Hematopoietic multipotent progenitor cell treated with erythropoietin and hydrocortisone succinate and interleukin-3 and kit ligand, for 17 days (in vitro differentiated cells): ENCODE measurements around the gene PSMD9.
"Not testable (repeated sequence)": the region's sequence is repeated elsewhere in the genome, so short reads cannot be mapped to it uniquely, and the experiment has no call there.

Source experiments
- DNase-seq: peaks from one replicate; pipeline ENCODE4 v3.0.0-alpha.2; 2015; ENCODE audit warnings: low spot score

The PSMD9 gene

DNA sequence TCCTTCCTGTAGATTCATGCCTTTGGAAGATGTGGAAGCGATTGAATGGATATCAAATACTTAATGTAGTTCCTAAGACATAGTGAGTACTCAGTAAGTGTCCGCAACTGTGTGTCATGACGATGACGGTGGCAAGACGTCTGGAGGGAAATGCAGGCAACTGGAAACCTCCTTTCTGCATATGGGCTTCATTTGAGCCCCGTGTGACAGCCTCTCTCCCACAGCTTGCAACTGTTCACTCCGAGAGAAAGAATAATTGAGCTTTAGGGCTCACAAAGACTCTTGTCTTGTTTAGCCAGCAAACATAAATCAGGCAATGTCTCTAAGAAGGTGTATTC is 36.7 kb downstream of the PSMD9 start:
- DNase-seq, result no peak

GRCh38 chr12:121926874-121927706 is 38.5 kb downstream of the PSMD9 start:
- no peak for DNase-seq

DNA sequence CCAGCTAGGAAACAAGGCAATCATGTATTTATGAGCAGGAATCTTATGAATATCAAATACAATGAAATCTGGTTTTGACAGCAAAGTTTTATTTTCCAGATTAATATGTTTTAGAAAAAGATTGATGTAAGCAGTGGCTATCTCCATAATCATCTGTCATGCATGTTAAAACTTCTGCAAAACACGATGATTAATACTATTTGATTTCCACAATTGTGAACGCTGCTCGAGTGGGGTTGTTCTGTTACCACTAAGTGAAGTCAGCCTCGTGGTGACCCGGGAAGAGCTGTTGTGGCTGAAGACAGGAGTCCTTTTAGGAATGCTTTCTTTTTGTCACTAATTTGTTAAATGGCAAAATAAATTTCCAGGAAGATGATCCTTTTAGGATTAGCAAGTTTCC is 39.2 kb downstream of the PSMD9 start:
- DNase-seq, result no peak

DNA sequence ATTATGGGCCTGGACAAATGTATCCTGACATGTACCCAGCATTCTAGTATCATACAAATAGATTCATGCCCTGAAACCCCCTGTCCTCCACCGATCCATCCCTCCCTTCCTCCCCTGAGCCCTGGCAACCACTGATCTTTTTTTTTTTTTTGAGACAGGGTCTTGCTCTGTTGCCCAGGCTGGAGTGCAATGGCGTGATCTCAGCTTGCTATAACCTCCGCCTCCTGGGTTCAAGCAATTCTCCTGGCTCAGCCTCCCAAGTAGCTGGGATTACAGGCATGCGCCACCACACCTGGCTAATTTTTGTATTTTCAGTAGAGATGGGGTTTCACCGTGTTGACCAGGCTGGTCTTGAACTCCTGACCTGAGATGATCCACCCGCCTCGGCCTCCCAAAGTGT is 41.0 kb downstream of the PSMD9 start:
- DNase-seq, result not testable (repeated sequence)

GRCh38 chr12:121930862-121931261 is 42.3 kb downstream of the PSMD9 start:
- no peak for DNase-seq

DNA sequence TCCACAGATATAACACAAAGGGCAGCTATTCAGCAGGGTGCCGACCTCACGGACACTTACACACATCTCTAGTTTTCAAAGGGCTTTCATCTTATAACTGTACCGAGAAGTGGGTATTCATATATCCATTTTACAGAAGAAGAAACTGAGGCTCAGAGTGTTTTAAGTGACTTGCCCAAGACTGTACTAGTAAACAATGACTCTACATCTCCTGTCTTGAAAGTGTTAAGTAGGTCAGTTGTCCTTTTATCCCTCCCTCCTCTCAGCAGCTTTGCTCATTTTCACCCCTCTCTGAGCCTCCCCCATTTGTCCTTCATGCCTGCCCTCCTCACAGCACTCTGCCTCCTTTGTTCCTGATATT is 43.6 kb downstream of the PSMD9 start:
- no peak for DNase-seq

- DNase-seq, result no peak
These were observed 44.4 kb downstream of the PSMD9 start for GRCh38 chr12:121932914-121933521.

DNA sequence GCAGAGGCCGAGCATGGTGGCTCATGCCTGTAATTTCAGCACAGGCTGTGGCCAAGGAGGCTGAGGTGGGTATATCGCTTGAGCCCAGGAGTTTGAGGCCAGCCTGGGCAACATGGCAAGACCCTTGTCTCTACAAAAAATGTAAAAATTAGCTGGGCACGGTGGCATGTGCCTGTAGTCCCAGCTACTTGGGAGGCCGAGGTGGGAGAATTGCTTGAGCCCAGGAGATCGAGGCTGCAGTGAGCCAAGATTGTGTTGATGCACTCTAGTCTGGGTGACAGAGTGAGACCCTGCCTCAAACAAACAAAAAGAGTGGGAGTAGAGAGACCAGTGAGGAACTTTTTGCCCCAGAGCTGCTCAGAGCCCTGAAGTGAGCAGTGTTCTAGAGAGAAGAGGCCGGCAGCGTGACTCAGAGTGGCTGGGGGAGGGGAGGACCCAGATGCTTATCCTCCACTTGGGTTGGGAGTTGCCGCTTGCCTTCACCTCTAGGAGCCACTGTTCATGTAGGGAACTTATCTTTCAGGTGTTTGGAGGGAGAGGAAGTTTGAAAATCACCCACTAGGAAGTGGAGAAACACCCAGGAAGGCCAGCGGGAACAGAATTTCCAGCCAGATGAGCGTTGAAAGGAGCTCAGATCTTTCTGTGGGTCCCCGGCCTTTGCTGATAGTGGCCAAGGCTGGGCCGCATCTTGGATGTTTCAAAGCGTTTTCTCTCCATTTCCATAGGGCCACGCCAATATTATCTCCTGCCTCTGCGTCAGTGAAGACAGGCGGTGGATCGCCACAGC is 45.1 kb downstream of the PSMD9 start:
- no peak for DNase-seq

DNA sequence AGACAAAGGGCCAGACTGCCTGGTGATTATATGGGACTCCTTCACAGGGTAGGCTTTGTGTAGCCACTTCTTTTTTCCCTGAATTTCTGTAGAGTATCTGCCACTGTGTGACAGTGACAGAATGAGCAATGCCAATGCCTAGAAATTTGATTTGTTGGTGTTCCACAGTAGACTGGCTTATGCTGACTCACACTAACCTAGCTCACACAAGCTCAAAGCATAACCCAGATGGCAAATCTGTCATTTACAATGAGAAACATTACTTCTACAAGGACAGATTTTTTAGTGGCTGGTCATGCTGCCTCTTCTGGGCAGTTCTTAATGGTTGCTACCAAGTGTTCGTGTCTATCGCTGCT is 45.7 kb downstream of the PSMD9 start:
- no peak for DNase-seq

DNA sequence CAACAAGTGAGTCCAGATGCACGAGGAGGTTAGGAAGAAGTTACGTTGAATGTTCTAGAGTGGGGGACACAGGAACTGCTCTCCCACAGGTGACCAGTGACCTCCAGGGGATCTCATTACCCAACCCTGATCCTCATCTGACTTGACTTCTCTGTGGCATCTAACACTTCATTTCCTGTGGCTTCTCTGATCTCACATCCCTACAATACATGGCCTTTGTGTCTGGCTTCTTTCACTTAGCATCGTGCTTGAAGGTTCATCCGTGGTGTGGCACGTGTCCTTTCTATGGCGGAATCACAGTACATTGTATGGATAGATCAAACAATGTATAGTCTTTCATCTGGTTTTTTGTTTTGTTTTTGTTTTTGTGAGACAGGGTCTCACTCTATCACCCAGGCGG is 49.1 kb downstream of the PSMD9 start:
- DNase-seq, result no peak

DNA sequence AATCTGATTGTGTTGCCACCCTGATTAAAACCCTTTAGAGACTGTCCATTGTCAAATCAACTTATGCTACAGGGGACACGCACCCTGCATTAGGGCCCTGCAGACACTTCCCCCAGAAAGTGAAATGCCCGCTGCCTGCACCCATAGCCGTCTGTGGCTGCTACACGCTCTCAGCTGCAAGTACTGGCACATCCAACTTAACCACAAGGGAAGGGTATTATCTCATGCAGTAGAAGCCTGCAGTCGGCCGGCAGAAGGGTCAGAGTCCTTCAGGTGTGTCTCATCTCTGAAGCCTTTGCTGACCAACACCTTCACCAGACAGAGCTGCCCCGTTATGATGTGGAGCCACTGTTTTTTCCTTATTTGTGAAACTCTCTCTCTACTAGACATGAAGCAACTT is 50.6 kb downstream of the PSMD9 start:
- DNase-seq, result no peak

- no peak for DNase-seq
These were observed 51.6 kb downstream of the PSMD9 start for GRCh38 chr12:121939992-121940766.

DNA sequence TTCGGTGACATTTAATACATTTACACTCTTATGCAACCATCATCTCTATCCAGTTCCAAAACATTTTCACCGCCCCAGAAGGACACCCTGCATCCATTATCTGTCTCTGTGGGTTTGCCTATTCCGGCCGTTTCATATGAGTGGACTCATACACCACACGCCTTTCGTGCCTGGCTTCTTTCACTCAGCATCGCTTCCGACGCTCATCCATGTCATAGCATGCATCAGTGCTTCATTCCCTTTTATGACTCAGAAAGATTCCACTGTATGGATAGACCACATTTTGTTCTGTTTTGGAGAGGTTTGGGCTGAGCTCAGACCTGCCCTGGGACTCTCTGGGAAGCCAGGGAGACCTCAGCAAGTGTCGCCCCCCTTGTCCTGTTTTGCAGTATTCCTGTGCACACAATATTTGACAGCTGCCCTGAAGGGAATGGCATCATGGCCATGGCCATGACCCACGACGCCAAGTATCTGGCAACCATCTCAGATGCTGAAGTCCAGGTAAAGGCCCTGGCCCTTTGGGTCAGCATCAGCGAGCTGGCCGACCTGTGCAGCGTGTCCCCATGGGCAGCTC is 53.6 kb downstream of the PSMD9 start:
- DNase-seq, result no peak

- DNase-seq, result no peak
These were observed 55.3 kb downstream of the PSMD9 start for GRCh38 chr12:121943926-121944325.

DNA sequence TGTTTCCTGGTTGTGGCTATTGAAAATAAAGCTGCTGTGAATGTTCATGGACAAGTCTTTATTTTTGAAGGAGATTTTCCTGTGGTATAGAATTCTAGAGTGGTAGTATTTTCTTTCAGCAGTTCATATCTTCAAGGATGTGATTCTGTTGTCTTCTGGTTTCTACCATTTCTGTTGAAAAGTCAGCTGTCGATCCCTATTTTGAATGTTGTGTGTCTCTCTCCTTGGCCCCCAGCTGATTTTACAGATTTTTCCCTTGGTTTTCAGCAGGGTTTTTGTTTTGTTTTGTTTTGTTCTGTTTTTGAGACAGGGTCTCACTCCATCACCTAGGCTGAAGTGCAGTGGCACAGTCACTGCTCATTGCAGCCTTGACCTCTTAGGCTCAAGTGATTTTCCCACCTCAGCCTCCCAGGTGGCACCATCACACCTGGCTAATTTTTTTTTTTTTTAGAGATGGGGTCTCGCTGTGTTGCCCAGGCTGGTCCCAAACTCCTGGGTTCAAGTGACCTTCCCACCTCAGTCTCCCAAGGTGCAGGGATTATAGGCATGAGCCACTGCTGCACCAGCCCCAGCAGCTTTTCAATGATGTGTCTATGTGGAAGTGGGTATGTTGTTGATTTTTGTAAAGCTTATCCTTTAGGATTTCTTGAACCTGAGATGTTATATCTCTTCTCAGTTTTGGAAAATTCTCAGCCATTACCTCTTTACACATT is 57.9 kb downstream of the PSMD9 start:
- no peak for DNase-seq

GRCh38 chr12:121947981-121948380 is 59.4 kb downstream of the PSMD9 start:
- DNase-seq, result no peak

GRCh38 chr12:121949648-121950397 is 61.2 kb downstream of the PSMD9 start:
- no peak for DNase-seq

DNA sequence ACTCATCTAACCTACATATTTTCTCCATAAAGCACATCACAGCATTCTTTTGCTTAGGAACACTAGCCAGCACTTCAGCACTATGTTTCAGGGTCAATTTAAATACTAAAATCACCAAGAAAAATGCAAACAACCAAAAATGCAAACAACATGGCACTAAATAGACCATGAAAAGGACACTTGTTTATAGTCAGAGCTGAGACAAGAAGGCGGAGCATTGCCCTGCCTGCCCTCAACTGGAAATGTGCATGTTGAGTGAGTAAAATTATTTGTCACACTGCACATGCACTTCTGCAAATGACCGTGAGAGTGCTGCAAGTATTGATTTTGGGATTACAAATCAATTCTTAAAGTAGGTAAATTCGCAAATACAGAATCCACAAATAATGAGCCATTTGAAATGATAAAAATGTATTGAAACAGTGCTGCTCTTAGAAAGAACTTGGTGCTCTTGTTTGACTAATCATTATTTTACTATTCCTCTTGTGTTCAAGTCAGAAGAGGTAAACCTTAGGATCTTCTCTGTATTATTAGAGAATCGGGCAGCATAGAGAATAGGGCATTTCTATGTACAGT is 64.6 kb downstream of the PSMD9 start:
- DNase-seq, result no peak

DNA sequence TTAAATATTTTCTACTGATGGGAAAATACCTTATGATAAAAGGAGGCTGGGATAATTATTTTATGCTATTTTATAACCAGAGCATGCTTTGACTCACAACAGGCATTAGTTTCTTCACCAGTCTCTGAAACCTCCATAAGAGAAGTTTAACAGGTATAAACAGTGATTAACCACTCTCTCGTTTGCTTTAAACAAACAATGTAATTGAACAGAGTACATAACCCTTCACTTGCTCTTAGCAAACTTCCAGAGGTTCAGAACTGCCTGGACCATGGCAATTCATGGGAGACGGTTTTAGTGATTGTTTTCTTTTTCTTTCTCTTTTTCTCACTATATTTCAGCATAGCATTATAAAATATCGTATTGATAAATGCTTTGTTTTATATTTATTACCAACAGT is 65.1 kb downstream of the PSMD9 start:
- DNase-seq, result no peak
